H1 (cell line): Measurements from ENCODE around the gene PARD3.

ENCODE experiments used
- ATF2 ChIP-seq: IDR thresholded peaks from 2 replicates; pipeline ENCODE4 v1.6.1; 2012; ENCODE audit warnings: low read length, inconsistent platforms
- CBX5 ChIP-seq: fragments of 300-800, 300-1000 bp; sonication (generic); IDR thresholded peaks from 2 replicates; pipeline ENCODE4 v1.7.1; 2016; ENCODE audit warnings: antibody characterized with exemption, low read length, low read depth
- CHD7 ChIP-seq: fragments of 300-600 bp; sonication (generic); IDR thresholded peaks from 2 replicates; pipeline ENCODE4 v1.7.1; 2012; ENCODE audit warnings: low read length, moderate library complexity, mild to moderate bottlenecking, inconsistent platforms; ENCODE audit not compliant: insufficient replicate concordance
- KDM5A ChIP-seq: fragments of 200-600 bp; IDR thresholded peaks from 2 replicates; pipeline ENCODE4 v1.7.1; 2012; ENCODE audit warnings: mild to moderate bottlenecking, low read length, inconsistent platforms, mixed read lengths
- POLR2A ChIP-seq, 2 experiments: IDR thresholded peaks; 1 replicate in 1 of 2; 2 replicates in 1 of 2; pipeline ENCODE4 v1.6.1; 2011; ENCODE audit warnings: low read depth in 2 of 2, low read length in 2 of 2, mild to moderate bottlenecking in 2 of 2; ENCODE audit errors: control extremely low read depth in 1 of 2
- TAF1 ChIP-seq: IDR thresholded peaks from 2 replicates; pipeline ENCODE4 v1.6.1; 2011; ENCODE audit warnings: mild to moderate bottlenecking, low read depth, low read length
- TF ChIP-seq, protein P1 (sequence below), 3 experiments: IDR thresholded peaks; 1 replicate in 2 of 3; 2 replicates in 1 of 3; pipeline versions ENCODE4 v1.5.1 to v1.6.1; 2011; ENCODE audit warnings: low read length in 3 of 3, mild to moderate bottlenecking in 3 of 3, inconsistent platforms in 2 of 3, low read depth in 1 of 3, moderate library complexity in 1 of 3; ENCODE audit not compliant: insufficient read depth in 1 of 3; ENCODE audit errors: control extremely low read depth in 1 of 3

- TF ChIP-seq KDM5A: no peak
- TF ChIP-seq, protein P1, sequence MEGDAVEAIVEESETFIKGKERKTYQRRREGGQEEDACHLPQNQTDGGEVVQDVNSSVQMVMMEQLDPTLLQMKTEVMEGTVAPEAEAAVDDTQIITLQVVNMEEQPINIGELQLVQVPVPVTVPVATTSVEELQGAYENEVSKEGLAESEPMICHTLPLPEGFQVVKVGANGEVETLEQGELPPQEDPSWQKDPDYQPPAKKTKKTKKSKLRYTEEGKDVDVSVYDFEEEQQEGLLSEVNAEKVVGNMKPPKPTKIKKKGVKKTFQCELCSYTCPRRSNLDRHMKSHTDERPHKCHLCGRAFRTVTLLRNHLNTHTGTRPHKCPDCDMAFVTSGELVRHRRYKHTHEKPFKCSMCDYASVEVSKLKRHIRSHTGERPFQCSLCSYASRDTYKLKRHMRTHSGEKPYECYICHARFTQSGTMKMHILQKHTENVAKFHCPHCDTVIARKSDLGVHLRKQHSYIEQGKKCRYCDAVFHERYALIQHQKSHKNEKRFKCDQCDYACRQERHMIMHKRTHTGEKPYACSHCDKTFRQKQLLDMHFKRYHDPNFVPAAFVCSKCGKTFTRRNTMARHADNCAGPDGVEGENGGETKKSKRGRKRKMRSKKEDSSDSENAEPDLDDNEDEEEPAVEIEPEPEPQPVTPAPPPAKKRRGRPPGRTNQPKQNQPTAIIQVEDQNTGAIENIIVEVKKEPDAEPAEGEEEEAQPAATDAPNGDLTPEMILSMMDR (IDR thresholded peaks at IDR 0.05; ENCODE audit: control extremely low read depth in 1 of 3, insufficient read depth in 1 of 3, low read depth in 1 of 3, low read length in 3 of 3): no peak
- no peak for TF ChIP-seq TAF1
- no peak for TF ChIP-seq POLR2A (IDR thresholded peaks at IDR 0.05; ENCODE audit: control extremely low read depth in 1 of 2, low read depth in 2 of 2, low read length in 2 of 2)
- TF ChIP-seq CBX5: no peak
- no peak for TF ChIP-seq ATF2
- TF ChIP-seq CHD7: no peak
Observed at GRCh38 chr10:34198953-34199352, 616.1 kb downstream of the PARD3 start.
